ENCODE results near the gene GDPD5.

Gene GDPD5

GRCh38 chr11:75428989-75429640, 96.6 kb downstream of the GDPD5 start:
- TF ChIP-seq, protein P1, sequence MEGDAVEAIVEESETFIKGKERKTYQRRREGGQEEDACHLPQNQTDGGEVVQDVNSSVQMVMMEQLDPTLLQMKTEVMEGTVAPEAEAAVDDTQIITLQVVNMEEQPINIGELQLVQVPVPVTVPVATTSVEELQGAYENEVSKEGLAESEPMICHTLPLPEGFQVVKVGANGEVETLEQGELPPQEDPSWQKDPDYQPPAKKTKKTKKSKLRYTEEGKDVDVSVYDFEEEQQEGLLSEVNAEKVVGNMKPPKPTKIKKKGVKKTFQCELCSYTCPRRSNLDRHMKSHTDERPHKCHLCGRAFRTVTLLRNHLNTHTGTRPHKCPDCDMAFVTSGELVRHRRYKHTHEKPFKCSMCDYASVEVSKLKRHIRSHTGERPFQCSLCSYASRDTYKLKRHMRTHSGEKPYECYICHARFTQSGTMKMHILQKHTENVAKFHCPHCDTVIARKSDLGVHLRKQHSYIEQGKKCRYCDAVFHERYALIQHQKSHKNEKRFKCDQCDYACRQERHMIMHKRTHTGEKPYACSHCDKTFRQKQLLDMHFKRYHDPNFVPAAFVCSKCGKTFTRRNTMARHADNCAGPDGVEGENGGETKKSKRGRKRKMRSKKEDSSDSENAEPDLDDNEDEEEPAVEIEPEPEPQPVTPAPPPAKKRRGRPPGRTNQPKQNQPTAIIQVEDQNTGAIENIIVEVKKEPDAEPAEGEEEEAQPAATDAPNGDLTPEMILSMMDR (IDR thresholded peaks at IDR 0.05; ENCODE audit: low read length, missing control alignments), result no peak
- no peak for DNase-seq (ENCODE audit: low read depth)
- no peak overlapping the region for H3K4me3 ChIP-seq (replicated peaks; ENCODE audit: low read depth, low read length)

- TF ChIP-seq, protein P1 (IDR thresholded peaks at IDR 0.05; ENCODE audit: low read length, missing control alignments), result no peak
- DNase-seq (ENCODE audit: low read depth), result peak; percentile 86
- H3K4me3 ChIP-seq (replicated peaks; ENCODE audit: low read depth, low read length), result peak overlapping the region; percentile 41
Observed at GRCh38 chr11:75428281-75428724, 97.4 kb downstream of the GDPD5 start.

DNA sequence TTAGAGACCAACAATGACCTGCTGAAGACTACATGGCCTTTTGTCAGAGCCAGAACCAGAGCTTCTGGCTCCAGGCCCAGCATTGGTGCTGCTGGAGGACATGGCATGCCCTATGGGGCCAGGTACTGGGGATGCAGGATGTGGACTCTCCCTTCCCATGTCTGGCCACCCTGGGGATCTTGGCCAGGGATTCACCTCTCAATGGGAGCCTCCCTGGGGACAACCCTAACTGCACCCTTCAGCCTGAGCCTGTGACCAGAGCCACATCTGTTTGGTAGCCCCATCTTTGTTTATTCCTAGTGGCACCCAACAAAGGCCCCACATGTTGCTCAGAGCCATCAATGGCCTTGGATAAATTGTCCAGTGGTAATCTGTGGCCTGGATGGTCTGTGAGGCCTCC, 98.6 kb downstream of the GDPD5 start:
- TF ChIP-seq, protein P1 (IDR thresholded peaks at IDR 0.05; ENCODE audit: low read length, missing control alignments), result no peak
- no peak overlapping the region for H3K4me3 ChIP-seq (replicated peaks; ENCODE audit: low read depth, low read length)

GRCh38 chr11:75426720-75427086, 99.0 kb downstream of the GDPD5 start:
- TF ChIP-seq, protein P1 (IDR thresholded peaks at IDR 0.05; ENCODE audit: low read length, missing control alignments), result no peak
- no peak for DNase-seq (ENCODE audit: low read depth)
- no peak overlapping the region for H3K4me3 ChIP-seq (replicated peaks; ENCODE audit: low read depth, low read length)

More for the DNA sequence above, 98.6 kb downstream of the GDPD5 start:
- no peak for DNase-seq (ENCODE audit: low read depth)

- TF ChIP-seq, protein P1 (IDR thresholded peaks at IDR 0.05; ENCODE audit: low read length, missing control alignments), result peak; percentile 36
- DNase-seq (ENCODE audit: low read depth), result no peak
- no peak overlapping the region for H3K4me3 ChIP-seq (replicated peaks; ENCODE audit: low read depth, low read length)
Observed at GRCh38 chr11:75425422-75425821, 100.3 kb downstream of the GDPD5 start.

- TF ChIP-seq, protein P1 (IDR thresholded peaks at IDR 0.05; ENCODE audit: low read length, missing control alignments), result no peak
- DNase-seq (ENCODE audit: low read depth), result no peak
- no peak overlapping the region for H3K4me3 ChIP-seq (replicated peaks; ENCODE audit: low read depth, low read length)
Observed at GRCh38 chr11:75424396-75424795, 101.3 kb downstream of the GDPD5 start.

DNA sequence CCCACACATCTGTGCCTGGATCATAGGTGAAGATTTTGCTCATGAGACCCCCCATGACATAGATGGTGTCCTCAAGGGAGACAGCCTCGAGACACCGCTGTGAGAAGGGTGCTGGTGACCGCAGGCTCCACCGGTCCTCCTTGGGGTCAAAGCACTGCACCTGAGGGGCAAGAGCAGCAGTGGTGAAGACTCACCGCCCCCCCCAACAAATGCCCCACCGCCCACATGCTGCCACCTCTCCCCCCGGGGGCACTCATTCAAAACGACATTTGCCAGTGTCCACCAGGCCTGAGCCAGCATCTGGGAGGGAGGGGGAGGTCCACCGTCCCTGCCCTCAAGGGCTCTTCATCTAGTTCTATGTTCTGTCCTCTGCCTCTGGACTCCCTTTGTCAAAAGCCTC, 102.0 kb downstream of the GDPD5 start:
- H3K4me3 ChIP-seq (replicated peaks; ENCODE audit: low read depth, low read length), result no peak overlapping the region
- no peak for DNase-seq (ENCODE audit: low read depth)
- TF ChIP-seq, protein P1 (IDR thresholded peaks at IDR 0.05; ENCODE audit: low read length, missing control alignments), result no peak
